CD14-positive monocyte (primary cell): ENCODE measurements around the gene SRGAP2C. TPM values are rescaled to one million over a fixed set of nuclear protein-coding genes. Genes with fewer than 3 reads are reported as not detected.
A peak's percentile ranks its signal among the peaks of the same experiment; 100 is the strongest.

ENCODE experiments used
- DNase-seq, 3 donors: peaks; one replicate each; pipeline ENCODE4 v3.0.0-alpha.2; 2011 to 2022
- H2AFZ ChIP-seq: 2 replicates; pipeline ENCODE4 v1.6.0; 2012; ENCODE audit warnings: mild to moderate bottlenecking, low read depth, low read length, inconsistent platforms; ENCODE audit not compliant: insufficient read depth, poor library complexity, severe bottlenecking
- H3K27ac ChIP-seq, 2 donors: 1 replicate in 1 of 2; 2 replicates in 1 of 2; pipeline ENCODE4 v1.5.1; 2012 to 2013; ENCODE audit warnings: low read length in 2 of 2, control low read depth in 1 of 2, inconsistent platforms in 1 of 2, low read depth in 1 of 2, mild to moderate bottlenecking in 1 of 2
- H3K27me3 ChIP-seq, 2 donors: one replicate each; pipeline versions ENCODE4 v1.6.0 to v1.6.1; 2011 to 2013; ENCODE audit warnings: low read length in 2 of 2; ENCODE audit not compliant: control insufficient read depth in 2 of 2, insufficient read depth in 2 of 2
- H3K36me3 ChIP-seq, 2 donors: replicated peaks in 1 of 2; 1 replicate in 1 of 2; 2 replicates in 1 of 2; pipeline versions ENCODE4 v1.5.1 to v1.6.1; 2012 to 2013; ENCODE audit warnings: low read length in 2 of 2, control low read depth in 1 of 2, inconsistent platforms in 1 of 2, mild to moderate bottlenecking in 1 of 2; ENCODE audit not compliant: insufficient read depth in 2 of 2, control insufficient read depth in 1 of 2
- H3K4me1 ChIP-seq, 2 donors: 1 replicate in 1 of 2; 2 replicates in 1 of 2; pipeline versions ENCODE4 v1.5.1 to v1.6.1; 2012 to 2013; ENCODE audit warnings: low read length in 2 of 2, control low read depth in 1 of 2, inconsistent platforms in 1 of 2, mild to moderate bottlenecking in 1 of 2, moderate library complexity in 1 of 2; ENCODE audit not compliant: insufficient read depth in 2 of 2, control insufficient read depth in 1 of 2
- H3K4me2 ChIP-seq: replicated peaks from 2 replicates; pipeline ENCODE3; 2012; ENCODE audit warnings: low read length, moderate library complexity, mild to moderate bottlenecking; ENCODE audit not compliant: poor library complexity, severe bottlenecking; ENCODE audit errors: extremely low read depth
- H3K4me3 ChIP-seq, 3 experiments: fragments of 200-600 bp in 1 of 3; sonication (generic) in 1 of 3; replicated peaks in 1 of 3; 1 replicate in 2 of 3; 2 replicates in 1 of 3; pipeline ENCODE4 v1.5.1; 2011 to 2013; ENCODE audit warnings: low read length in 3 of 3, mild to moderate bottlenecking in 3 of 3, control low read depth in 2 of 3, low read depth in 2 of 3, inconsistent platforms in 1 of 3, moderate library complexity in 1 of 3
- H3K79me2 ChIP-seq: 2 replicates; pipeline ENCODE4 v1.6.0; 2012; ENCODE audit warnings: mild to moderate bottlenecking, control low read depth, inconsistent platforms, low read length, moderate library complexity; ENCODE audit not compliant: insufficient read depth
- H3K9ac ChIP-seq: 2 replicates; pipeline ENCODE4 v1.6.0; 2017; ENCODE audit warnings: low read length, mild to moderate bottlenecking; ENCODE audit not compliant: insufficient read depth, poor library complexity, severe bottlenecking
- H3K9me3 ChIP-seq, 2 donors: replicated peaks in 1 of 2; 1 replicate in 1 of 2; 2 replicates in 1 of 2; pipeline versions ENCODE4 v1.5.1 to v1.6.1; 2012 to 2013; ENCODE audit warnings: low read length in 2 of 2, control low read depth in 1 of 2; ENCODE audit not compliant: control insufficient read depth in 1 of 2, insufficient read depth in 1 of 2
- H4K20me1 ChIP-seq: 2 replicates; pipeline ENCODE4 v1.6.0; 2012; ENCODE audit warnings: mild to moderate bottlenecking, low read length, control low read depth, moderate library complexity; ENCODE audit not compliant: insufficient read depth
- H3K27ac Mint-ChIP-seq, 7 donors: one replicate each; pipeline ENCODE4 v1.8.0; 2020; ENCODE audit warnings: mild to moderate bottlenecking in 7 of 7, mixed read lengths in 7 of 7, moderate library complexity in 6 of 7, inconsistent platforms in 2 of 7
- H3K27me3 Mint-ChIP-seq, 3 donors: one replicate each; pipeline ENCODE4 v1.8.0; 2021 to 2022; ENCODE audit warnings: low read depth in 3 of 3, mild to moderate bottlenecking in 3 of 3, mixed read lengths in 3 of 3, moderate library complexity in 3 of 3, inconsistent platforms in 1 of 3
- H3K36me3 Mint-ChIP-seq, 2 donors: one replicate each; pipeline ENCODE4 v1.8.0; 2020; ENCODE audit warnings: mixed read lengths in 2 of 2, inconsistent platforms in 1 of 2, mild to moderate bottlenecking in 1 of 2
- H3K4me1 Mint-ChIP-seq: one replicate; pipeline ENCODE4 v1.8.0; 2020; ENCODE audit warnings: mild to moderate bottlenecking, mixed read lengths
- H3K4me3 Mint-ChIP-seq, 2 donors: one replicate each; pipeline ENCODE4 v1.8.0; 2020; ENCODE audit warnings: mild to moderate bottlenecking in 2 of 2, mixed read lengths in 2 of 2, moderate library complexity in 1 of 2
- H3K9me3 Mint-ChIP-seq, 7 donors: one replicate each; pipeline ENCODE4 v1.8.0; 2020 to 2022; ENCODE audit warnings: mixed read lengths in 7 of 7, mild to moderate bottlenecking in 6 of 7, moderate library complexity in 6 of 7, inconsistent platforms in 2 of 7
- CTCF ChIP-seq: fragments of 200-600 bp; IDR thresholded peaks from one replicate; pipeline ENCODE4 v1.8.0; 2022; ENCODE audit warnings: antibody characterized with exemption, mild to moderate bottlenecking
- WGBS: methylation state at CpG from one replicate; pipeline ENCODE4 v1.1.5; 2013; ENCODE audit warnings: missing lambda C conversion rate; ENCODE audit not compliant: insufficient coverage; 5-methylcytosine and 5-hydroxymethylcytosine counted together
- intact Hi-C, 2 donors: fragments of 100-400 bp; cut with micrococcal nuclease; formaldehyde crosslinking; loops; one replicate each; pipeline versions ENCODE4 v1.15.0 to v1.15.1; 2023
- polyA plus RNA-seq, 3 donors: library from polyadenylated mRNA; depleted of rRNA in 1 of 3; unstranded in 2 of 3; stranded (reverse) in 1 of 3; fragments of 300-500 nt in 2 of 3; fragments of >200 nt in 1 of 3; fragmentation: Illumina TruSeq in 2 of 3; gene quantifications; 1 replicate in 2 of 3; 2 replicates in 1 of 3; pipeline ENCODE4 v1.2.3, GENCODE V29; 2012 to 2021

Gene SRGAP2C
- polyA plus RNA-seq, 3 donors, result 3.7 to 13.5 (median 5.4) TPM

GRCh38 chr1:121408354-121408753 is 223.6 kb downstream of the SRGAP2C start:
- TF ChIP-seq CTCF, result no peak
- no peak overlapping the region for H3K9ac ChIP-seq
- peak; percentile 34 to 73 (median 59) for DNase-seq
- H3K9me3 ChIP-seq, result no peaks in the 10 kb centered on the region
- WGBS, result no CpG with 5 or more reads among the region's 1 CpG
- Mint-ChIP-seq H3K4me1 (peaks cover 15% of the 10 kb centered on the region), H3K4me3 (no peak overlapping the region), H3K27ac (peak overlapping the region in 3 of 7 donors; percentile 6 to 33 (median 27)), H3K9me3 (peaks cover 0 to 5% (median 2%) of the 10 kb centered on the region in 7 donors), H3K27me3 (no peaks in the 10 kb centered on the region), H3K36me3 (no peaks in the 10 kb centered on the region)
- H2AFZ ChIP-seq, result no peak overlapping the region
- no peaks in the 10 kb centered on the region for H3K36me3 ChIP-seq
- intact Hi-C loops, result no loop called here
- no peaks in the 10 kb centered on the region for H4K20me1 ChIP-seq
- peaks cover 4 to 18% of the 10 kb centered on the region in 2 donors for H3K4me1 ChIP-seq
- no peak overlapping the region for H3K27ac ChIP-seq
- H3K27me3 ChIP-seq, result no peaks in the 10 kb centered on the region
- H3K4me2 ChIP-seq, result peak overlapping the region; percentile 16
- H3K4me3 ChIP-seq, result no peak overlapping the region
- no peaks in the 10 kb centered on the region for H3K79me2 ChIP-seq

- no peaks in the 10 kb centered on the region for H3K79me2 ChIP-seq
- Mint-ChIP-seq H3K4me1 (peaks cover 21% of the 10 kb centered on the region), H3K4me3 (peak overlapping the region in 1 of 2 donors; percentile 12), H3K27me3 (peaks cover 0 to 7% (median 0%) of the 10 kb centered on the region in 3 donors), H3K27ac (peak overlapping the region in 1 of 7 donors; percentile 76), H3K36me3 (no peaks in the 10 kb centered on the region), H3K9me3 (peaks cover 0 to 2% (median 0%) of the 10 kb centered on the region in 7 donors)
- no peak overlapping the region for H3K4me2 ChIP-seq
- H3K4me3 ChIP-seq, result peak overlapping the region in 1 of 3 experiments; percentile 16
- no peak overlapping the region for H3K9ac ChIP-seq
- H3K27me3 ChIP-seq, result no peaks in the 10 kb centered on the region
- no CpG with 5 or more reads among the region's 3 CpGs for WGBS
- no peaks in the 10 kb centered on the region for H4K20me1 ChIP-seq
- intact Hi-C loops, result no loop called here
- DNase-seq, result peak in 1 of 3 donors; percentile 31
- peaks cover 6 to 19% of the 10 kb centered on the region in 2 donors for H3K4me1 ChIP-seq
- no peak for TF ChIP-seq CTCF
- no peaks in the 10 kb centered on the region for H3K36me3 ChIP-seq
- no peak overlapping the region for H2AFZ ChIP-seq
- no peaks in the 10 kb centered on the region for H3K9me3 ChIP-seq
- no peak overlapping the region for H3K27ac ChIP-seq
Measured at GRCh38 chr1:121413821-121414220, 229.0 kb downstream of the SRGAP2C start.
